Retinal pigment epithelial cell (primary cell): Measurements from ENCODE around the gene WDR33.
A peak's percentile ranks its signal among the peaks of the same experiment; 100 is the strongest.
"Not testable (repeated sequence)": the region's sequence is repeated elsewhere in the genome, so short reads cannot be mapped to it uniquely, and the experiment has no call there.

Experiments used
- DNase-seq: peaks from one replicate; pipeline ENCODE4 v3.0.0-alpha.2; 2010; ENCODE audit warnings: low read depth
- H3K4me3 ChIP-seq: 2 replicates; pipeline ENCODE4 v1.5.1; 2011; ENCODE audit warnings: mild to moderate bottlenecking, low read length, control low read depth, moderate library complexity
- TF ChIP-seq, protein P1 (sequence below): conservative IDR thresholded peaks from 2 replicates; pipeline ENCODE4 v1.5.1; 2011; ENCODE audit warnings: low read depth, low read length, control low read depth, inconsistent platforms

WDR33 gene

GRCh38 chr2:127826047-127826446, 15.1 kb upstream of the WDR33 start:
- no peak for DNase-seq
- TF ChIP-seq, protein P1, sequence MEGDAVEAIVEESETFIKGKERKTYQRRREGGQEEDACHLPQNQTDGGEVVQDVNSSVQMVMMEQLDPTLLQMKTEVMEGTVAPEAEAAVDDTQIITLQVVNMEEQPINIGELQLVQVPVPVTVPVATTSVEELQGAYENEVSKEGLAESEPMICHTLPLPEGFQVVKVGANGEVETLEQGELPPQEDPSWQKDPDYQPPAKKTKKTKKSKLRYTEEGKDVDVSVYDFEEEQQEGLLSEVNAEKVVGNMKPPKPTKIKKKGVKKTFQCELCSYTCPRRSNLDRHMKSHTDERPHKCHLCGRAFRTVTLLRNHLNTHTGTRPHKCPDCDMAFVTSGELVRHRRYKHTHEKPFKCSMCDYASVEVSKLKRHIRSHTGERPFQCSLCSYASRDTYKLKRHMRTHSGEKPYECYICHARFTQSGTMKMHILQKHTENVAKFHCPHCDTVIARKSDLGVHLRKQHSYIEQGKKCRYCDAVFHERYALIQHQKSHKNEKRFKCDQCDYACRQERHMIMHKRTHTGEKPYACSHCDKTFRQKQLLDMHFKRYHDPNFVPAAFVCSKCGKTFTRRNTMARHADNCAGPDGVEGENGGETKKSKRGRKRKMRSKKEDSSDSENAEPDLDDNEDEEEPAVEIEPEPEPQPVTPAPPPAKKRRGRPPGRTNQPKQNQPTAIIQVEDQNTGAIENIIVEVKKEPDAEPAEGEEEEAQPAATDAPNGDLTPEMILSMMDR, result no peak
- no peak overlapping the region for H3K4me3 ChIP-seq

DNA sequence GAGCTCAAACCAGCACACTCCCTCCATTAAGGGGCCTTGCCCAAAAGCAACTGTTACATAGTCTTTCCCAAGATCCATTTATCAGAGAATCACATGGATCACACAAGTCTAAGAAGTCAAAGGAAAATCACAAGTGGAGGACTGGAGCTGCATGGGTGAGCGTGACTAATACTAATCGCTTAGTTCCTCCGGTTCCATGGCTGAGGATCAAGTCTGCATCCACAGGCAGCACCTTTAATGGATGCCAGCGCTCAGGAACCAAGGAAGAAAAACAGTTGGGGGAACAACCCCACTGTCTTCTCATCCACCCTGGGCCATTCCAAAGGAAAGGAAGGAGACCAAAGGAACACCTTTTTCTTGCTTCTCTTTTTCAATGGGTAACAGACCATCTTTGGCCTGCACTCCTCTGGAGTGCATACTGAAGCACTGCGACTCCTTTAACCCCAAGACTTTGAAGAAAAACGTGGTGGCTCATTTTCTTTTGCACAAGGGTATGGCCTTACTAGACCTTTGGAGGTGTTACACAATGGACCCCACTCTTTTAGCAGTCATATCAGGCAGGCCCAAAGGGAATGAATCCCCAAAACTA, 9.2 kb upstream of the WDR33 start:
- no peak overlapping the region for H3K4me3 ChIP-seq
- DNase-seq, result no peak
- TF ChIP-seq, protein P1, result no peak

GRCh38 chr2:127818794-127819425, 7.9 kb upstream of the WDR33 start:
- DNase-seq, result no peak
- TF ChIP-seq, protein P1, result no peak
- no peak overlapping the region for H3K4me3 ChIP-seq

DNA sequence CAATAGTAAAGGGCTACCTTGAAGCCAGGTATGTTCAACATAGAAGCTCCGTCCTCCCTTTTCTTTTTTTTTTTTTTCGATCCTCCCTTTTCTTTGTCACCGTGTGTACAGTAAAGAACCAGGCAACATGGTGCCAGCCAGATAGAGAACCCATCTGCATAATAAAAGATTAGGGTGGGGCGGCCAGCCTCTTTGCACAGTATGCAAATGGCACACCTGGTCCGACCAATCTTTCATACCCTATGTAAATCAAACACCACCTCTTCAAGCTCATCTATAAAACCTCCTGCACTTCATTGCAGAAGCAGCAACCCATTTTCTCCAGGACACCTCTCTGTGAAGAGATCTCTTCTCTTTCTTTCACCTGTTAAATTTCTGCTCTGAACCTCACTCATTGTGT, 7.3 kb upstream of the WDR33 start:
- H3K4me3 ChIP-seq, result no peak overlapping the region
- TF ChIP-seq, protein P1, result no peak
- no peak for DNase-seq

GRCh38 chr2:127814677-127815076, 3.7 kb upstream of the WDR33 start:
- no peak for DNase-seq
- H3K4me3 ChIP-seq, result no peak overlapping the region
- TF ChIP-seq, protein P1, result no peak

DNA sequence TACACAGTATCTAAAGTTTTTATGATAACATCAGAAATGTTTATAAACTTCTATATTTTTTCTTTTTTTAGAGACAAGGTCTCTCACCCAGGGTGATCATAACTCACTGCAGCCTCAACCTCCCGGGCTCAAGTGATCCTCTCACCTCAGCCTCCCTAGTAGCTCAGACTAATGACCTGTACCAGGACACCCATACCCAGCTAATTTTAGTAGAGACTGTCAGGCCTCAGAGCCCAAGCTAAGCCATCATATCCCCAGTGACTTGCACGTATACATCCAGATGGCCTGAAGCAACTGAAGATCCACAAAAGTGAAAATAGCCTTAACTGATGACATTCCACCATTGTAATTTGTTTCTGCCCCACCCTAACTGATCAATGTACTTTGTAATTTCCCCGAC, 1.5 kb upstream of the WDR33 start:
- H3K4me3 ChIP-seq, DNase-seq: not testable (repeated sequence)

- H3K4me3 ChIP-seq, result peak overlapping the region; percentile 93
- TF ChIP-seq, protein P1, result no peak
- DNase-seq, result no peak
These were observed 688 bp upstream of the WDR33 start for GRCh38 chr2:127811397-127812321.
